Stimulated activated CD4-positive, alpha-beta T cell treated with anti-CD3 and anti-CD28 coated beads, Interleukin-12 subunit alpha, Interleukin-12 subunit beta, amount 100 ng/mL, for 48 hours (primary cell): Measurements from ENCODE around the gene TCEAL5.
A peak's percentile ranks its signal among the peaks of the same experiment; 100 is the strongest.
"Not testable (repeated sequence)": the region's sequence is repeated elsewhere in the genome, so short reads cannot be mapped to it uniquely, and the experiment has no call there.

Experiments
- DNase-seq, 3 donors: peaks; one replicate each; pipeline ENCODE4 v3.0.0-alpha.2; 2020; ENCODE audit warnings: low read depth in 2 of 3, low spot score in 1 of 3

The TCEAL5 gene, protein sequence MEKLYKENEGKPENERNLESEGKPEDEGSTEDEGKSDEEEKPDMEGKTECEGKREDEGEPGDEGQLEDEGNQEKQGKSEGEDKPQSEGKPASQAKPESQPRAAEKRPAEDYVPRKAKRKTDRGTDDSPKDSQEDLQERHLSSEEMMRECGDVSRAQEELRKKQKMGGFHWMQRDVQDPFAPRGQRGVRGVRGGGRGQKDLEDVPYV

DNA sequence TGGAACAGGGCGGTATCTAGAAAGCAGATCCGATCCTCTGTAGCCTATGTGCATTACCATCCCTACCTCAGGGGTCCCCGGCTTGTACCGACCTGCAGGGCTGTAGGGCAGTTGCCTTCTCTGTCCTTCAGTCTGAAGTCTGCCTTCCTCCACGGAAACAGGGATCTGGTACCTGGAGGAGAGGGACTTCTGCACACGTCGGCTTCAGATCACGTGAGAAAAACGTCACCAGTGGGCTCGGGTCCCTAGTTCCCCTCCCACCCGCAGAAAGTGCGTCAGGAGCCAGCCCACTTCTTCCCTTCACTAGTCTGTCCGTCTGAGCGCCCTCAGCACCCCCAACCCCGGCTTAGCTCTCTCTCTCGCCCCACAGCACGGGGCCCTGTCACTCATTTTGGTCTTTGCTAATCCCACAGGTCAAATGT, at the start of gene TCEAL5:
TSS of gene TCEAL5 (minus strand) at position 170 of the 422 bp plus-strand sequence. CDS start 2,187 bp downstream, outside the sequence.
- no peak for DNase-seq

DNA sequence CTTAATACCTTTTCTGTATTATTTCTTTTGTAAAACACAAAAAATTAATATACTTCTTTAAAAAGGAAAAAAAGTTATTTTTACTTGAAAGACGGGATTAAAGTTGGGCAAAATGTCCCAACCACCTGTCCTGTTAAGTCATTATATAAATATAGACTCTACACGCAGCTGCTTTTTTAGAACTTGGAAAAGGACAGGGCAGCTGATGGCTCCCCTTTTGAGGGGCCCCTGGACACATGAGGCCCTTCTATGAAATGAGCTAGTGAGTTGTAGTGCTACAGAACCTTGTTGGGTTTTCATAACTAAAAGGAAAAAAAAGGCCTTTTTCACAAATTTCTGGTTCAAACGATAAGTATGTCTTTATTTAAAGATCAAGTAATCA, 34.8 kb upstream of the TCEAL5 start:
- DNase-seq: no peak

DNA sequence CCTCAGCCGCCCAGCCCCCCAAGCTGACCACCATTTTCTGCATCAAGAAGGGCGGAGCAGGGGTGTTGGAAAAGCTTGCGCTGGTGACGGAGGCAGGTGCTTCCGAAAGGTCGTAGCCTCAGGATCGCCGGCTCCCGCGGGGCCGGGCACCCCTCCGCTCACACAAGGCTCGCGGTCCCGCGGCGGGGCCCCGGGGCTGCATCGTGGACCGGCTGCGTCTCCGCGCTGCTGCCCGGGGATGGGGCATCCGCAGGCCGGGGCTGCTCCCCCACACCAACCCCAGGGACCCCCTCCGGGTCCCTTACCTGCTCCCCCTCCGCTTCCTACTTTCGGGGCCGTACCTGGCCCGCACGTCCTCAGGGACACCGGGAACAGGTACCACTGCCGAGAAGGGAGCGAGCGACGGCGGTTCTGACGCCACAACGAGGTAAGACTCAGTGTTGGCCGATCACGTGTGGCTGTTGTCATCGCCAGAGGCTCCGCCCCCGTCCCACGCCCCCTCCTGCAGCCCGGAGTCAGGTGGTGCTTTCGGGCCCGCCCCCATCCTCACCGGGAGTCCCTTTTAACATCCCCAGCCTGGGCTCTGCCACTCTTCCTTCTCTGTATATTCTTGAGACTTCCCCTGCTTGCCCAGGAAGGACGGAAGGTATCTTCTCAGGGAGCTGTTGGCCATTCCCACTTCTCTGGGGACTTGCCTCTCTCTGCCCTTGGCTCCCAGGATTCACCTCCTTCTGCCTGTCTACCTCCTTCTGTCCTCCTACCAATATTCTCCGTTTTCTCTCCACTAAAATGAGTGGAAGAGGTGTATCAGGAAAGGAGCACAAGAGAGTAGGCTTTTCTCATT, 34.2 kb upstream of the TCEAL5 start, which contains the start of gene BEX2:
TSS of gene BEX2 (minus strand) at position 436 of the 844 bp plus-strand sequence. CDS start 1,014 bp downstream, outside the sequence.
- DNase-seq: peak; percentile 66 to 76 (median 67)

DNA sequence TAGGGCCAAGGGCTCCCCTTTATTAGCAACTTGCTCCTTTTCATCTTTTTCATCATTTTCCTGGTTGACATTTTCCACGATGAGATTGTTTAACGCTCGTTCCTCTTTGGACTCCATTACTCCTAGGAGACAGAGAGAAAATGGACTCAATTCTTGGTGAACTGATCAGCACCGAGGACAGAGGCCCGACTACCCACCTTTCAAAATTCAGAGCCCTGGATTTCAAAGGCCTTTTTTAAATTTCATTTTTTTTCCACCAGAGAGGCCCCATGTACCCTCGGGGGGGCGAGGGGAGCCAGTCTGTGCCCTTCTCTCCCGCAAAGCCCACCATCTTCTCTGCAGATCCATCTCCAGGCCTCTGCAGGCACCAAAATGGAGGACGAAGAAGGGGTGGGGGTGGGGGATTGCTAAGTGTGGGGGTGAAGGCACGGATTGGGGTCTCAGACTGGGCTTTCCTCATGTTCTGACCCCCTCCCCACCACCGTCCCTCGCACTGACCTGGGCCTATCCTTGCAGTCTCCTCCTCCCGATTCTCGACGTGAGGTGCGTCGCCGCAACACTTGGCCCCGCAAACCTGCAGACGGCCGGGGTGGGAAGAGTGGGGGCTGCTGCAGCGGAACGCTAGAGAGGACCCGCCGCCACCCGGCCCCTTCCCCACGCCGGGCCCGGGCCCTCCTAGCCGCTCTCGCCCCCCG, 33.5 kb upstream of the TCEAL5 start:
- DNase-seq: no peak

DNA sequence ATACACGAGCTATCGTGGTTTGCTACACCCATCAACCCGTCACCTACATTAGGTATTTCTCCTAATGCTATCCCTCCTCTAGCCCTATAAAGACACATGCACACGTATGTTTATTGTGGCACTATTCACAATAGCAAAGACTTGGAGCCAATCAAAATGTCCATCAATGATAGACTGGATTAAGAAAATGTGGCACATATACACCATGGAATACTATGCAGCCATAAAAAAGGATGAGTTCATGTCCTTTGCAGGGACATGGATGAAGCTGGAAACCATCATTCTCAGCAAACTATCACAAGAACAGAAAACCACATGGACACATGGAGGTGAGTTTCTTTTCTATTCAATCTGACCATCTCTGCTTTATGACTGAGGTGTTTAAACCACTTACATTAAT, 29.1 kb upstream of the TCEAL5 start:
- DNase-seq: not testable (repeated sequence)

DNA sequence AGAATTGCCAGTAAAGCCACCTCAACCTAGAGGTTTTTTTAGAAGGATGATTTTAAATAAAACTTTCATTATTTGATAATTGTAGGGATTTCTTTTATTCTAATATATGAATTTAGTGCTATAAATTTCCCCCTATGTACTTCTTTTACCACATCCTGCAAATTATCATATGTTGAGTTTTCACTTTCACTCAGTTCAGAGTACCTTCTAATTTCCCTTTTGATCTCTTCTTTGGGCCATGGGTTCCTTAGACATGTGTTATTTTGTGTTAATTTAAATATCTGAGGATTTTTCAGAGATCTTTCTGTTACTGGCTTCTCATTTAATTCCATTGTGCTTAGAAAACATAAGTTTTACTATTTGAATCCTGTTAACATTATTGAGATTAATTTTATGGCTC, 28.2 kb upstream of the TCEAL5 start:
- DNase-seq: no peak

DNA sequence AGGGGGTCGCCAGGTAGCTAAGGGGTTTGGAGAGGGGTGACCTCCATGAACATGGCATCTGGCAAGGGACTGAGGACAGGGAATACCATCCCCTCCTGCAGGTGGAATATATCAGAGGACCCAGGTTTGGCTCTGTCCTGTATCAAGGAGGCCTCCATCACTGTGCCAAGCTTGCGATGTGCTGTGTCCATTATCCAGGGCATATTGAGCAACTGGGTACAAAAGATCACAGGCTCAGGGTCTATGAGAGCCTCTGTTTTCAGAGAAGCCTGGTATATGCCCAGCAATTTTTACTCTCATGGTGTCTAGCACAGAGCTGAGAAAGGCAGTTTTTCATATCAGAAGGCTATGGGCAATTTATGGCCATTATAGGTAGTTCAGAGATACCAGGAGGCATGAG, 16.6 kb upstream of the TCEAL5 start:
- DNase-seq: no peak

DNA sequence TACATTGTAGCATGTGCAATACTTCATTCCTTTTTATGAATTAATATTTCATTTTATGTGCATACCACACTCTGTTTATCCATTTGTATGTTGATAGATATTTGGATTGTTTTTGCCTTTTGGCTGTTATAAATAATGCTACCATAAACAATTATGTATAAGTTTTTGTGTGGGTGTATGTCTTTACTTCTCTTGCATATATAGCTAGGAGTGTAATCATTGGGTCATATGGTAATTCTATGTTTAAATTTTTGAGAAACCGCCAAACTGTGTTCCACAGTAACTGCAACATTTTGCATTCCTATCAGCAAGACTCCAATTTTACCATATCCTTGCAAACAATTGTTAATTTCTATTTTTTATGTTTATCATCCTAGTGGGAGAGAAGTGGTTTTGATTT, 3.1 kb upstream of the TCEAL5 start:
- no peak for DNase-seq

DNA sequence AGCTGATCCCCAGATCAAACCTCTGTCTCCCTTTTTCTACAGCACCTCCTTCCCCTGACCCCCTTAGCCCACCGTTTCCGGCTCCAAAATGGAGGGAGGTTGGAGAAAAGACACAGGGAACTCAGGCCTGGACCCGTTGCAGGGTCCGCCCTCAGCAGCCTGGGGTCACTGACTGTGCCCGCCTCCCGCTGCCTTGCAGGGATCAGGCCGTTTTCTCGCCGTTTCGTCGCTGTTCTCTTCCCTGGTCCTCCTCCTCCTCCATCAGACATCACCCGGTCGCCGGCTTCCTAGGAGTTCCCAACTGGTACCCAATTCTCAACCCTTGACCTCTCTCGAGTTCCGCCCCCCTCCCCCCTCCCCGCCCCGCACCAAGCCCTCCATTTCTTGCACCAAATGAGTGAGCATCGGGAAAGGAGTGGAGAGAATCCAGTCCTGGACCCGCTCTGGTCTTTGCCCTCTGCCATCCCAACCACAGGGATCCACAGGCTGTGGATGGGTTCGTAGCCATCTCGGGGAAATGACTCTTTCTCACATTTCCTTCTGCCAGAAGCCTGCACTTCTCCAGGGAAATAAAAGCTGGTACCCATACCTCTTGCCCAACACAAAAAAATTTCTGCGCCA, 493 bp downstream of the TCEAL5 start:
- DNase-seq: no peak

DNA sequence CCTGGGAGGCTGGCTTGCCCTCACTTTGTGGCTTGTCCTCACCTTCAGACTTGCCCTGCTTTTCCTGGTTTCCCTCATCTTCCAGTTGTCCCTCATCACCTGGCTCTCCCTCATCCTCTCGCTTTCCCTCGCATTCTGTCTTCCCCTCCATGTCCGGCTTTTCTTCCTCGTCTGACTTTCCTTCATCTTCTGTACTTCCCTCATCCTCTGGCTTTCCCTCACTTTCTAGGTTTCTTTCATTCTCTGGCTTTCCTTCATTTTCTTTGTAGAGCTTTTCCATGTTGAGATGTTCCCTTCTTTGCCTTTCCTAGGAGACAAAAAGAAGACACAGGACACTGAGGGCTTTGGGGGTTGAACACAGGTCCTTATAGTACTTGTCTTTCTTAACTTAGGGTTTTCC, 2.3 kb downstream of the TCEAL5 start:
- DNase-seq: no peak

DNA sequence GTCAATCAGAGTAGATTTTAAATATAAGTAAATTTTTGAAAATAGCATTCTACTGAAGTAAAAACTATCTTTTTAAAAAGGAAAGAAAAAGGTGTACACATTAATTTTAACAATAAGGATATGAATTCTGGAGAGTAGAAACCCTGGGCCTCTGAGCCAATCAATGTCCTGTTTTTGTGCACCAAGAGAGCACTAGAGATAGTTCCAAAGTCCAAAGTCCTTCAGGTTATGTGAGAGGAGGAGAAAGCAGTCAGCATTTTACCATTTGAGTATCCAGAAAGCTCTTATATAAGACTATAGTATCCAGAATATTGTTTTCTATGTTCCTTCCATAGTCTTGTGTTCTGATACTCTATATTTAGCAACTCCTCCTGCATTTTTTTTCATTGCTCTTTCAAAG, 18.3 kb downstream of the TCEAL5 start:
- DNase-seq: no peak

DNA sequence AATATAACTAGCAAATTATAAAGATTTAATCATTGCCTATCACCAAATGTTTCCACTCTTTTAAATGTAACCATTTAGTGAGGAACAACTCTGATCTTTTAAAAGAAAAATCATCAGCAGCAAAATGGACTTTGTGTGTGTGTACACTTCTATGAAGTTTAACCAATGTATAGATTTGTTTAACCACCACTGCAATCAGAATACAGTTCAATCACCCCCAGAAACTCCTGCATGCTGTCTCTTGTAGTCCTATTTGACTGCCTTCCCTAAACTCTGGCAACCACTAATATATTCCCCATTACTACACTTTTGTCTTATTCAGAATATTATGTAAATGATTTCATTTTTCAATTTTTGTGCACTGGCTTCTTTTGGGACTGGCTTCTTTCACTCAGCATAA, 19.9 kb downstream of the TCEAL5 start:
- DNase-seq: no peak

DNA sequence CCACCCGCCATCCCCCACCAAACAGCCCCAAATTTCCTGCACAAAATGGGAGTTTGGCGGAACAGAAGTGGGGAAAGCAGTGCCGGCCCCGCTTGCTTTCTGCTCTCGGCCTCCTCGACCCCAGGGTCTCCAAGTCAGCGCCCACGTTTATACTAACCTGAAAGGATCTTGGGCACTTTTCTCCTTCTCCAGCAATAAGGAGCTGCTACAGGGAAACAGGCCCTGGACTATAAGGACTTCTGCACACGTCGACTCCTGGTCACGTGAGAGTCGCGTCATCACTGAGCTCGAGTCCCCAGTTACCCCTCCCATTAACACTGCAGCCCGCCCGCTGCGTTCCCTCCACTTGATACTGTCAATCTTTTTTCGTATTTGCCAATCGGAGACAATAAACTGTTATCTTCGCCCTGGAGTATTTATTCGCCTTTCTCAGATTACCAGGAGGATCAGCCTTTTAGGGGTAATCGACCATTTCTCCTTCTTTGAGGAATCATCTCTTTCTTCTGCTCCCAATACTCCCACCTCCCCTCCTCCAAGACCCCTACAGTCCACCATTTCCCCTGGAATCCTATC, 21.5 kb downstream of the TCEAL5 start, which contains the start of gene TCEAL8:
TSS of gene TCEAL8 (minus strand) at position 235 of the 573 bp plus-strand sequence. CDS start 1,176 bp downstream, outside the sequence.
- DNase-seq: peak; percentile 39 to 53 (median 51)

DNA sequence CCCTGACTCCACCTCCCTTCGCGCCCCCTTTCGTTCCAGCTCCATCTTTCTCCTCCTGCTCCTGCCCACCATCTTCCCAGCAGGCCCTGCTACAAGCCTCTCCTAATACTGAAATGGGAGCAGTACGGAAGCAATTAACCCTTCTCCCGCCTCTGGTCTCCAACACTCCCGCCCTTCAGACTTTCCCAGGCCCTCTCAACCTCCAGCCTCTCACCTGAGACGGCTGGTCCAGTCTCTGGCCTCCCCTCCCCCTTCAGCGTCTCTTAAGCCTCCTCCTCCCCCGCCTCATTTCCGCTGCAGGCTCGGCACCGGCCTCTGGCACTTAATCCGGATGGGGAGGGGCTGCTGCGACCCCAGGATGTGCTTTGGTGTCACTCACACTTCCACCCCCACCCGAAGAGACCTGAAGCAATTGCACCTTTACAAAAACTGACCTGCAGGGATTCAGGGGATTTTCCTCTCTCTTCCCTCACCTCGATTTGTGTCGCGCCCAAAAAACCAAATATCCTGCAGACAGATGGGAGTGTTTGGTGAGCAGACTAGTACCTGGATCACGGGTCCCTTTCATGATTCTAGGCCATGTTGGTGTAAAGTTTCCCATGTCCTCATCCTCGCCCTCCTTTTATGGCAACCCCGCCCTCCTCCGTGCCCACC, 22.3 kb downstream of the TCEAL5 start:
- DNase-seq: peak; percentile 18 to 29 (median 27)

DNA sequence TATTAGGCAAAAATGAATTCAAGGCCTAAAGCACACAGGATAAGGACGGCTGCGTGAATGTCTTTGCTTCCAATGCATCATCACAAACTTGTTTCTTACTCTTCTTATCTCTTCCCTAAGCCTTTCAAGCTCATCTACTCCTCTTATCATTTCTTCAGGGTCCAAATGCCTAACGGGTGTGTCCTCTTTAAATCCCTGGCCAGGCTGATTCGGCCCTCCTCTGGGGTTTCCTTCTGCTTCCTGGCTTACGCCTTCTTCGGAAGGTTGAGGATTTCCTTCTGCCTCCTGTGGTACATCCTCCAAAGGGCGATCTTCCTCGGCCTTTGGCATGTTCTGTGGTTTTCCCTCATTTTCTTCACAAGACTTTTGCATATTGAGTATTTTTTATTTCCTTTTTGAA, 22.9 kb downstream of the TCEAL5 start:
- no peak for DNase-seq

DNA sequence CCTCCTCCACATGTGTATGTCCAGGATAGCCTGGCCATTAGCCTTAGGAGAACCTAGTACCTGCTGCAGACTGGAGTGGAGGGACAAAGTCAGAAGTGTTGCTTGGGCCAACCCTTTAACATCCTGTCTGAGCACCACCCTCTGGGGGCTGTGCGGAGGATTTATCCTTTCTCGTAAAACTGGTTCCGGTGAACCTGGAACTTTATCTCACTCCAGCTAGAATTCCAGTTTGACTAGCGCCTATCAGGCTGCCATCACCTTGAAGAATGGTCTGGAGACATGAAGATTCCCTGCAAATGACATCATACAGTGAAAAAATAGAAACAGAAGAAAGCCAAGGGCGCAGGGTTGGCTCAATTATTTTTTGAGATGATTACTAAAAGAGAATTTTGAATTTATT, 25.6 kb downstream of the TCEAL5 start:
- DNase-seq: no peak

DNA sequence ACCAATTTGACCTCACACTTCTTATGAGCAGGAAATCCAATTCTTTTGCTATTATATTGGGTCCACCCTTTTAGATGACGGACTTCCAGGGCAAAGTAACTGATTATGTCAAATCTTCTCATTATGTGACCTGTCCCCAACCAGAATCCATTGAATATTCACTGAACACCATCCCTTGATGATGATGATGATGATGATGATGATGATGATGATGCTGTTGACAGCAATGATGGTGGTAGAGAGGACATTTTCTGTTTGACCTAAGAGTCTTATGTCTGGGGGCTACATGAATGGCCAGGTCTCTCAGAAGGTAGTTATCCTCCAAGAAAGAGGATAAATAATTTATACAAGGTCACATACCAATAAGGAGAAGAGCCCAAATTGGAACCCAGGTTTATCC, 26.7 kb downstream of the TCEAL5 start:
- no peak for DNase-seq

DNA sequence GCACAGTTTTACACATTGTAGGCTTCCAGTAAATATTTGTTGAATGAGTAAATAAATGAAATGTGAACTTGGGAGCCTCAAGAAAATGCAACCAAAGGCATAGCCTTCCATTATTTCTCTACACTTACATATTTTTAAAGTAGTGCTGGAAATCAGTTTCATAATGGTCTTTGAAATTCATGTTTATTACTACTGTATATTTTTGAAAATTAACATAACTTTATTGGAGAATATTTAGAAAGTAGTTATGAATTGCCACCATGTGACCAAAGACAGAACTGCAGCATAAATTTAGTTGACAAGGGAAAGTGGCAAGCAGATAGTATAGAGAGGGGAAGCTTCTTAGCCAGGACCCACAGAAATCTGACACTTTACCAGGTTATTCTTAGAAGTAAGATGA, 28.0 kb downstream of the TCEAL5 start:
- no peak for DNase-seq

DNA sequence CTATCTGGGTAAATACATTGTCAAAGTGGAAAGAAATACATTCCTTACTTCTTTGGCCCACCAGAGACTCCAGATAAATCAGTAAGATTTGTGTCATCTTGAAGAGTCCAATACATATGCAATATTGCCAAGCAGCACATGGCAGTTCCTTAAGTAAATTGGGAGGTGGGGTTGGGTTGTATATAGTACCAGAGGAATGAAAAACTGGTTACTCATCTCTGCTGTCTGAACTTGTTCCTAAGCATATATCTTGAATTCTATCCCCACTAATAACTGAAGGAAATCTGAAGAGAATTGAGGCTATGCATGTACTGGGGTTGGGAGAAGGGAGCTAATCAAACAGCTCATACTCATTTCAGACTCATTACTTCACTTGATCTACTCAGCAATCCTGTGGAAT, 36.4 kb downstream of the TCEAL5 start:
- no peak for DNase-seq

DNA sequence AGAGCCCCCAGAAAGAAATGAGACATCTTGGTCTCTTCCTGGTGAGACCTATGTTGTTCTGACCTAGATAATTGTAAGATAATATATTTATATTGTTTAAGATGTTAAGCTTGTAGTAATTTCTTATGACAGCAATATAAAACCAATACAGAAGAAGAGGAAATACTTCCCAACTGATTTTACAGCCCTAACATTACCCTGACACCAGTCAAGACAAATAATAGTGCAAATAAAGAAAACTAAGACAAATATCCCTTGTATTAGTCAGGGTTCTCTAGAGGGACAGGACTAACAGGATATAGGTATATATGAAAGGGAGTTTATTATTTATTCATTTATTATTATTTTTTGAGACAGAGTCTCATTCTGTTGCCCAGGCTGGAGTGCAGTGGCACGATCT, 40.3 kb downstream of the TCEAL5 start:
- no peak for DNase-seq
